ENCODE data around the gene IL10RB.
"Not testable (repeated sequence)": the region's sequence is repeated elsewhere in the genome, so short reads cannot be mapped to it uniquely, and the experiment has no call there.

The IL10RB gene

DNA sequence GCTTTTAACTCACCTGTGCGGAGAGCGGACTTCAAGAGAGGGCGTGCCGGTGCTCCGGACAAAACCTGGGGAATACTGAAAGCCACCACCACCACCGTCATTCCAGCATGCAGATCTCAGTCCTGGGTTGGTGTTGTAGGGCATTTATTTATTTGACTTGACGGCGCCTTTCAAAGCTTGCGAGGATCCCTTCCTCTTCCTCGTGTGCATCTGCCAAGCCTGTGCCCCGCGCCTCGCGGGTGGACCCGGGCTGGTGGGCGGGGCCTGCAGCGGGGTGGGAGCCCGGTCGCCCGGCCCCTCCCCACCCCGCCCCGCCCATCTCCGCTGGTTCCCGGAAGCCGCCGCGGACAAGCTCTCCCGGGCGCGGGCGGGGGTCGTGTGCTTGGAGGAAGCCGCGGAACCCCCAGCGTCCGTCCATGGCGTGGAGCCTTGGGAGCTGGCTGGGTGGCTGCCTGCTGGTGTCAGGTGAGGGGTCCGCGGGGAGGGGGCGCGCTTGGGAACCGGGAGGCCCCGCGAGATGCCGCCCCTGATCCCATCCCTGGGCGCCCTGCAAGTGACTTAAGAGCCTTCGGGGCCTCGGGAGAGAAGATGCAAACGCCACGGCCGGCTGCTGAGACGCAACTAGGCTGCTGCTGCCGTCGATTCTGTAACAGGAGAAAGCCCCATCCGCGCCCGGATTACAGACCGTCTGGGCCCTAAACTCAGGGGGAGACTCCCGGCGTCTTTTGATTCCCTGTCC lies at the start of gene IL10RB:
IL10RB (plus strand) TSS at position 318 of the 739 bp plus-strand sequence; CDS start at position 417, 99 bp downstream.
- peak; percentile 66 for DNase-seq (ENCODE audit: low spot score)

DNA sequence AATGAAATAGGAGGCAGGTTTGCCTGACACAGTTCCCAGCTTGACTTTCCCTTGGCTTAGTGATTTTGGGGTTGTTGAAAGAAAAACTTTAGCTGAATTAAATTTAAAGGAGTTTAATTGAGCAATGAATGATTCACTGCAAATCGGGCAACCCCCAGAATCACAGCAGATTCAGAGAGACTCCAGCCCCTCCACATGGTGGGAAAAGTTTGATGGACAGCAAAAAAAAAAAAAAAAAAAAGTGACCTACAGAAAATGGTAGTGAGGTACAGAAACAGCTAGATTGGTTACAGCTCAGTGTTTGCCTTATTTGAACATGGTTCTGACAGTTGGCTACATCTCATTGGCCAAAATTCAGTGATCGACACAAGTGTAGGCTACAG lies 49.0 kb upstream of the IL10RB start:
- no peak for DNase-seq (ENCODE audit: low spot score)

DNA sequence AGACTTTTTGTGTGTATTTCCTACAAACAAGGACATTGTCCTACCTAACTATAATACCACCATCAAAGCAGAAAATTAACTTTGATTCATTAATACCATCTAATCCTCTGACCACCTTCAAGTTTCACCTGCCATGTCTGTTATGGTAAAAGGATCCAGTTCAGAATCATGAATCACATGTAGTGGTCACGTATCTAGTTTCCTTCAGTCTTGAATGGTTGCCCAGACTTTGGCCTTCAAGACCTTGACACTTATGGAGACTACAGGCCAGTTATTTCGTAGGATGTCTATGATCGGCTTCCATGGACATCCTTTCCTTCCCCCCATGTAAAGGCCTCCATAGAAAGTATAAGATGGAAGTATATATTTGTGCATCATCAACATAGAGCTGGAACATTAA lies 46.9 kb upstream of the IL10RB start:
- no peak for DNase-seq (ENCODE audit: low spot score)

DNA sequence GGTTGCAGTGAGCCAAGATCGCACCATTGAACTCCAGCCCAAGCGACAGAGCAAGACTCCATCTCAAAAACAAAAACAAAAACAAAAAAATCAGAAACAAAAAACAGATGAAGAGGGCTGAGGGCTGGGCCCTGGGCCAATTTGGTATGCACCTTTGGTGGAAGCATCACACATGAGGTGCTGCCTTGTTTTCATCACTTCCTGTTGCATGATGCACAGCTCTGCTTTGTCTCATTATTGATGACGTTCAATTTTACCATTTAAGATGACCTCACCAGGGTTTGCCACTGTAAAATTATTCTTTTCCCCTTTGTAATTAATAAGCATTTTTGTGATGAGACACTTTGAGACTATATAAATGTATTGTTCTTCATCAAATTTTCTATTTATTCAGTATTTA lies 46.2 kb upstream of the IL10RB start:
- DNase-seq (ENCODE audit: low spot score): no peak

DNA sequence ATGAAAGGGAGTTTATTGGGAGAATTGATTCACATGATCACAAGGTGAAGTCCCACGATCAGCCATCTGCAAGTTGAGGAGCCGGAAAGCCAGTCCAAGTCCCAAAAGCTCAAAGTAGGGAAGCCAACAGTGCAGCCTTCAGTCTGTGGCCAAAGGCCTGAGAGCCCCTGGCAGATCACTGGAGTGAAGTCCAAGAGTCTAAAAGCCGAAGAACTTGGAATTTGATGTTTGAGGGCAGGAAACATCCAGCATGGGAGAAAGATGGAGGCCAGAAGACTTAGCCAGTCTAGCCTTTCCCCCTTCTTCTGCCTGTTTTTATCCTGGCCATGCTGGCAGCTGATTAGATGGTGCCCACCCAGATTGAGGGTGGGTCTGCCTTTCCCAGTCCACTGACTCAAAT lies 40.8 kb upstream of the IL10RB start:
- DNase-seq (ENCODE audit: low spot score): not testable (repeated sequence)

DNA sequence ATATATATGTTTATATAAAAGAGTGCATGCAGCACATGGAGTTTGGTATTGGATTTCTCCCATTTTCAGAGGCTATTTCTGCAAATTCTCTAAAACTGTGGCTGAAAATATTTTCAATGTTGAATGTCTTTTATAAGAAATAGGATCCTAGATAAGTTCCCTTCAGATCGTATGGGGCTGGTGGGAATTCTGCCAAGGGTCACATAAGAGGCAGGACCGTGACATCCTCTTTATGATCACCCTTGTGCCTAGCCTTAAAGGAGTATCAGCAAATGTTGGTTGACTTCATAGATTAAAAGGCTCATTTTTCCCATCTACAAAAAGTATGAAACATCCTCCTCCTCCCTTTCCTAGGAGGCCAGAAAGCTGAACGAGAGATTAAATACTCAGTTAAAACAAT lies 37.7 kb upstream of the IL10RB start:
- no peak for DNase-seq (ENCODE audit: low spot score)

DNA sequence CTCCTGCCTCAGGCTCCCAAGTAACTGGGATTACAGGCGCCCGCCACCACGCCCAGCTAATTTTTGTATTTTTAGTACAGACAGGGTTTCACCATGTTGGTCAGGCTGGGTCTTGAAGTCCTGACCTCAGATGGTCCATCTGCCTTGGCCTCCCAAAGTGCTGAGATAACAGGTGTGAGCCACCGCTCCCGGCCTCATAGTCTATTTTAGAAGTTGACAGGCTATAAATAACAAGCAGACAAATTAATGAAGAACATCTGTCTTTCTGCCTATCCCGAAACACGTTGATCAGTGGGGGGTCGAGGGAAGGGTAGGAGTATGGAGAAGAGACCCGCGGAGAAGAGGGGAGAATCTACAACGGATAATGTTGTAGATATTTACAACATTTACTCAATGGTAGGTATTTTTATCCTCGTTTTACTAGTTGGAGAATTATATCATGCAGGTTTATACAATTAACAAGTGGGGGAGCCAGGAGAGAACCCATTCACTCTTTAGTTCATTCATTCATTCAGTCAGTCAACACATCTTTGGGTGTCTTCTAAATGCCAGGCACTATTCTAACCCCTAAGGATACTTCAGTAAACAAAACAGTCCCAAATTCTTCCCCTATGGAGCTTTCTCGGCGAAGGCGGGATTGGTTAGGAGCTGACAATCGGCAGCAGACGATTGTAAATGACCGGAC lies 36.9 kb upstream of the IL10RB start:
- no peak for DNase-seq (ENCODE audit: low spot score)

DNA sequence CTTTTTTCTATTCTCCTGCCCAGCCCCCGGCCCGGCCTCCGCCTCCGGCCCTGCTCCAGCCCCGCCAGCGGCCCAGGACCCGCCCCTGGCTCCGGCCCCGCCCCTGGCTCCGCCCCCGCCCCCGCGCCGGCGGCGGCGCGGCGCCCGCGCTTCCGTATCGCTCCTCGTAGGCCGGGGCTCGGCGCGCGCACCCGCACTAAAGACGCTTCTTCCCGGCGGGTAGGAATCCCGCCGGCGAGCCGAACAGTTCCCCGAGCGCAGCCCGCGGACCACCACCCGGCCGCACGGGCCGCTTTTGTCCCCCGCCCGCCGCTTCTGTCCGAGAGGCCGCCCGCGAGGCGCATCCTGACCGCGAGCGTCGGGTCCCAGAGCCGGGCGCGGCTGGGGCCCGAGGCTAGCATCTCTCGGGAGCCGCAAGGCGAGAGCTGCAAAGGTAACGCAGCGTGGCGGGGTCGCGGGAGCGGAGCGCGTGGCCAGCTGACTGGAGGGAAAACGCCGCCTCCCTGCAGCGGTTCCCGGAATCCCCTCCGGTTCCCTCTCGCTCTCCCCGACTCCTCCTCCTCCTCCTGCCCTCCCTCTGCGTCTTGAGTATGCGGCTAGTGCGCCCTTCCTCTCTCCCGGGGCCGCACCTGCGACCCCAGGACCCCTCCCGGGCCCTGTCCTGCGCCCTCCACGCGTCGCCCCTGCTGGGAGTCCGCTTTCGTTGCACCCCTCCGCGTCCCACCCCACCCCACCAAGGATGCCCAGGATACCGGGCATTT lies 36.2 kb upstream of the IL10RB start, which contains the start of gene IFNAR2:
IFNAR2 (plus strand) TSS at position 155 of the 761 bp plus-strand sequence. CDS start 11,985 bp downstream, outside the sequence.
- DNase-seq (ENCODE audit: low spot score): peak; percentile 77

DNA sequence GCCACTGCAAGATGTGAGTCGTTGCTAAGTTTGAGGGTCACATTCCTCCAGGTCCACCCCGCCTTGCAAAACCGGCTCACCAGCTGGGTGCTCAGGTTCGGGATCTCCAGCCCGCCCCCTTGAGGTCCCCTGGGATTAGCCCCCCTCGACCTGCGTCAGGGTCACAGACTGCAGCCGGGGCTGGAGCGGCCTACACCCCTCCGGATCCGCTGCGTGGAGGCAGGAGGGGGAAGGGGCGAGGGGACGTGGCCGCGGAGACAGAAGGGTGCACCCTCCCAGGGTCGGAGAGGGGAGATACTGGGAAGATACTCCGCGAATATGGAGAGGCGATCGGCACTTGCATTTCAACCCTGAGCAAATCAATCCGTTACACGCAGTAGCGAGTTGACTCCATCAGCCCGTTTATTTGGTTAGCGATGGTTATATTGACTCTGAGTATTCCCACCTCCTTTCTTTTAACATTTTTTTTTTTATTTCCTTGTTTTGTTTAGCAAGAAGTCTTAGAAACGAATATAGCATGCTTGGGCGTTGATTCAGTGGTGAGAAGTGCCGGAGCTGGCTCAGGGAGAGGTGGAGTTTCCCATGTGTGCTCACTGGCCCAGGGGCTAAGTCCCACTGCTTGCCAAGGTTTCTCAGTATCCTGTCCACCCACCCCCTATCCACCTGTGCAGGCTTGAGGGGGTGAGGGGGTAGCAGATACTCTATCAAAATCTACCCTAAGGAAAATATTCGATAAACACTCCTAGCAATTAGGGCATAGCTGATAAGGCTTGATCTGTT lies 35.4 kb upstream of the IL10RB start:
- no peak for DNase-seq (ENCODE audit: low spot score)

DNA sequence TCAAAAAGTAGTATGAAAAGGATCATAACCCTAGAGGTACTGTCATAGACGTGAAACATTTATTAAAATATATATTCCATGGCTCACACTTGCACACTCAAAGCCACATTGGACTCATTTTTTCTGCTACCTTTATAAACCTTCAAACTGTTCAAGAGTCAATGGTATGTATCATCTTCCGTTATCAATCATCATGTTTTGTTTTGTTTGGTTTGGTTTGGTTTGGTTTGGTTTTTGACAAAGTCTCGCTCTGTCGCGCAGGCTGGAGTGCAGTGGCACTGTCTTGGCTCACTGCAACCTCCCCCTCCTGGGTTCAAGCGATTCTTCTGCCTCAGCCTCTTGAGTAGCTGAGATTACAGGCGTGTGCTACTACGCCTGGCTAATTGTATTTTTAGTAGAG lies 34.6 kb upstream of the IL10RB start:
- no peak for DNase-seq (ENCODE audit: low spot score)

DNA sequence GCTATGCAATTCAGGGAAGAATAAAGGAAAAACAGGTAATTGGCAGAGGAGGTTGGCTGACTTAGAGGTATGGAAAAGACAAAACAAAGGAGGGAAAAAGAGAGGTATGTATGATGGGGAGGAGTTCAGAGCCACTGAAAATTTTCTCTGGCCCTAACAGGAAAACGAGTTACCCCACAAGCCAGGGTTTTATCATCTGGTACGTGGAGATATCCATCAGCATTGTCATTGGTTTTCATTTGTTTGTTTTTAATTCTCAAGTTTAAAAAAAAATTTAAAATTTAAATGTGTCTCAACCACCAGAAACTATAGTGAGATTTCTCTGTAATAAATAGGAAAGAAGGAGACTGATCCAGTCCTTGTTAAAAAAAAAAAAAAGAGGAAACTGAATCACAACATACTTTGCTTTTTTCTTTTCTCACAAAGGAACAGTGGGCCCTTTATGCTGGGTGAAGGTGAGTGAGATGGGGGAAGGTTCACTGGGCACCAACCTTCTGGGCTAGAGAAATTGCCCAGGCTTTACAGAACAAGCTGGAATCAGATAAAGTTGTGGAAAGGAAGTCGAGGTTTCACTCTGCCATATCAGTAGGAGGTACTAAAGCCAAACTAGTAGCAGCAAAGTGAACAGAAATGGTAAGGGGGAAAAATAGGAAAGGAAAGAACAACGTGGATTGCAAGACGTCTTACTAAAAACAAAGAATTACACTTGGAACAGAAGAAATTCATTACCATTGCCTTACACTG lies 33.7 kb upstream of the IL10RB start:
- DNase-seq (ENCODE audit: low spot score): peak; percentile 45

DNA sequence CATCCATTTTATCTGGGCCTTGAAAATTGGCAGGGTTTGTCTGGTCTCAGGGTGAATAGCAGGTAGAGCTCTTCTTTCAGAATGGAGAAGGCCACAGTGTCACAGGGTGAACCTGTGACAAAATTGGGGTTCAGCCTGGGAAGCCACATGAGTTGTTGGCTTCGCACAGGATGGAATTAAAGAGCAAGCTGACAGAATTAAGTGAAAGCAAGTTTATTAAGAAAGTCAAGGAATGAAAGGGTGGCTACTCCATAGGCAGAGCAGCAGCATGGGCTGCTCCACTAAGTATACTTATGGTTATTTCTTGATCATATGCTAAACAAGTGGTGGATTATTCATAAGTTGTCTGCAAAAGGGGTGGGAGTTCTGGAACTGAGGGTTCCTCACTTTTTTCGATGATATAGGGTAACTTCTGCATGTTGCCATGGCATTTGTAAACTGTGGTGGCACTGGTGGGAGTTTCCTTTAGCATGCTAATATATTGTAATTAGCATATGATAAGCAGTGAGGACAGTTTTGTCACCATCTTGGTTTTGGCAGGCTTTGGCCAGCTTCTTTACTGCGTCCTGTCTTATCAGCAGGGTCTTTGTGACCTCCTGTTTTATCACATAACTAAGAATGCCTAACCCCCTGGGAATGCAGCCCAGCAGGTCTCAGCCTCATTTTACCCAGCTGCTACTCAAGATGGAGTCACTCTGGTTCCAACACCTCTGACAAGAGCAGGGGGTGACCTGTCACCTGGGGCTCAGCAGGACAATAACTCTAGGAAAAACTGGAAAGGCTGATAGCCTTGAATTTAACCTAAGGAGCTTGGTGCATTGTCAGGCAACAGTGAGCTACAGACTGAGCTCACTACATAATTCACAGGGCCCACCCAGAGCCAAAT lies 31.3 kb upstream of the IL10RB start:
- no peak for DNase-seq (ENCODE audit: low spot score)

DNA sequence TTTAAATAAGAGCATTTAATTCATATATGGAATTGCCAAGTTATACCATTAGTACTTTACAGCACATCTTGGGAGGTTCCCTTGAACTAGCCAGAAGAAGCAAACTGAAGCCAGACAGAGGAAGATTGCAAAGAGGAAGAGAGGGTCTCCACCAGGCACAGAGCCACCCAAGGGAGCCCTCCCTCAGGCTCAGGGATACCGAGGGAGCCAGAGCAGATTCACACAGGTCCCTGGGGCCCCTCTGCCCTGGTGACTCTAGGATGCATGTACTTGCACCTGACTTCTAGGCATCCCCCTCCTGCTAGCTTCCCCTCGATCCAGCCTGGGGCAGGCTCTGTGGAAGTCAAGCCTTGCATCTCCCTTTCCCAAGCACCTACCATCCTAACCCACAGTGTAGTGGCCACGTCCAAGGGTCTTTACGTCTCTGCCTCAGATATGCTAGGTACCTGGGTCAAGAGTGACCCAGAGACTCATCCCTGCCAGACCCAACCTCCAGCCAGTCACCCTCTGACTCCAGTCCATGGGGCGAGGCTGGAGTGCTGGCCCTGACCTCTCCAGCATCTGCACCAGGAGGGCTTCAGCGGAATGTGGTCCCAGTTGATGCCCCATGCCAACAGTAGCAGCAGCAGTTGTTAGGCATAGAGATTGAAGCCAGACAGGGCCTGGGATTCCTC lies 30.0 kb upstream of the IL10RB start:
- no peak for DNase-seq (ENCODE audit: low spot score)

DNA sequence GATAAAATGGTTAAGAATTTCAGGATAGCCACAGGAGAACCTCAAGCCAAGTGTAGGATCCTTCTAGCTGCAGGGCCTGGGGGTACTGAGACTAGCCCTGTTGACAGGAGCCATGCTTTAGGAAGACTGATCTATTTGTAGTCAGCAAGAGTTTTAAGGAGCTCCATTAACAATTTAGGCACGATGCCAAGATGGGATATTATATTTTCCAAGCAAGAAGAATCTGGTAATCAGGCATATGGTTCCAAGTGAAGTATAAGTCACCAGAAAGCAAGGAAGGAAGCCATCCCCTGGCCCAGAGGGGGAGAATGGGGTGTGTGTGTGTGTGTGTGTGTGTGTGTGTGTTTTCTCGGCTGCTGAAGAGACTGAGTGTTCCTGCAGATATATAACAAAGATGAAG lies 29.4 kb upstream of the IL10RB start:
- no peak for DNase-seq (ENCODE audit: low spot score)

DNA sequence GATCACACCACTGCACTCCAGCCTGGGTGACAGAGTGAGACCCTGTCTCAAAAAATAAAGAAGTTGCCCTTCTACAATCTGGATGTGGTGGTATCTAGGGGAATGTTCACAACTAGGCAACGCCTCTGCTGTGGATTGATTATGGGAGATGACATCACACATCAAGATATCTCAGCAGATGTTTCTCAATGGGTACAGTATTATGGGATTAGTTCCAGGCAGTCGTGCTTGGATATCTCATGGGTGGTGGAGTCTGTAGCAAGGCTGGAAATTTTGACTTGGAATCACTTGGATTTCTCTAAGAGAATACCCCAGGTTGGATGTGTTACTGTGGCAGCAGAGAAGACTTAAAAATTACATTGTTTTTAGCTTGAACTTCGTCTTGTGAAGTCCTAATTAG lies 28.7 kb upstream of the IL10RB start:
- DNase-seq (ENCODE audit: low spot score): no peak

DNA sequence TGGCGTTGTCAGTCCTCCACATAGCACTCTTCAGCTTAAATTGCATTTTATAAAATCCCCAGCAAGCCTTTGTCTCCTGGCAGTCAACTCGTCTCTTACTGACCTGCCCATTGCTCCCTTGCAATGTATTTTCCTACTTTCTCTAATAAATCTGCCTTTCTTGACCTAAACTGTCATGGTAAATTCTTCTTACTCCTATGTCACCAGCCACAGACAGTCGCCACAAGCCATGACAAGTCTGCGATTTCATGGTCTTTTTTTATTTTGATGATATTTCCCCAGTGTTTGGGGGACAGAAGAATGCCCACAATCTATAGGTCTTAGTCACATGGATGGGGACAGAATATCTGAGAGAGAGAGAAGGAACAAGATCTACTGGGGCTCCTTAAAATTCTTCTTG lies 28.0 kb upstream of the IL10RB start:
- DNase-seq (ENCODE audit: low spot score): no peak

DNA sequence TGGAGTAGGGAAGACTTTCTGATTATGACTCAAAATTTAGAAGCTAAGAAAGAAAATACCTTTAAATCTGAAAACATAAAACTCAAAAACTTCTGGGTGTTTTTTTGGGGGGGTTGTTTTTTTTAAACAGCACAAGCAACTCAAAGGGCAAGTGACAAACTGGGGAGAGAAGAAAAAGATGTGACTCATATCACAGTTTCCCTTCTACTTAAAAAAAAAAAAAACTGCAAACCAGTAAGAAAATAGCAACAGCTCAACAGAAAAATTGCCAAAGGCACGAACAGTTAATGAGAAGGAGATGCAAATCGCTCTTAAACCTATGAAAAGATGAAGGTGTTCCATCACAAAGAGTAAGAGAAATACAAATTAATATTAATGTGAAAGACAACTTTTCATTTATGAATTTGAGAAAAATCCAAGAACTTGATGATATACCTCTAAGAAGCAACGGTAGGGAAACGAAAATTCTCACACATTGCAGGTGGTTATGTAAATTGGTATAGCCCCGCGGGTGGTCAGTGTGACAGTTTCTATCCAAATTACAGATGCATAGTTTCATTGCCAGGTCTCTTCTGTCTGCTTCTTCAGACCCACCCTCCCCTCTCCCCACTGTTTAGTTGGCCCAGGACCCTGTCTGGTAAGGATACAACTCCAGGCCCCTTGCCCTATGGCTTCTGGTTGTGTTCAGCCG lies 27.5 kb upstream of the IL10RB start:
- no peak for DNase-seq (ENCODE audit: low spot score)

DNA sequence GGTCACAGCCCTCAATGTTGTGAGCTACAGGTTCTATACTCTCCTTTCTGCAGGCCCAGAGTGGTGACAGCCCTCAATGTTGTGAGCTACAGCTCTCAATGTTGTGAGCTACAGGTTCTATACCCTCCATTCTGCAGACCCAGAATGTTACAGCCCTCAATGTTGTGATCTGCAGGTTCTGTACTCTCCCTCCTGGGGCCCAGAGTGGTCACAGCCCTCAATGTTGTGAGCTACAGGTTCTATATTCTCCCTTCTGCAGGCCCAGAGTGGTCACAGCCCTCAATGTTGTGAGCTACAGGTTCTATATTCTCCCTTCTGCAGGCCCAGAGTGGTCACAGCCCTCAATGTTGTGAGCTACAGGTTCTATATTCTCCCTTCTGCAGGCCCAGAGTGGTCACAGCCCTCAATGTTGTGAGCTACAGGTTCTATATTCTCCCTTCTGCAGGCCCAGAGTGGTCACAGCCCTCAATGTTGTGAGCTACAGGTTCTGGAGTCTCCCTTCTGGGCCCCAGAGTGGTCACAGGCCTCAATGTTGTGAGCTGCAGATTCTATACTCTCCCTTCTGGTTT lies 26.5 kb upstream of the IL10RB start:
- DNase-seq (ENCODE audit: low spot score): not testable (repeated sequence)

DNA sequence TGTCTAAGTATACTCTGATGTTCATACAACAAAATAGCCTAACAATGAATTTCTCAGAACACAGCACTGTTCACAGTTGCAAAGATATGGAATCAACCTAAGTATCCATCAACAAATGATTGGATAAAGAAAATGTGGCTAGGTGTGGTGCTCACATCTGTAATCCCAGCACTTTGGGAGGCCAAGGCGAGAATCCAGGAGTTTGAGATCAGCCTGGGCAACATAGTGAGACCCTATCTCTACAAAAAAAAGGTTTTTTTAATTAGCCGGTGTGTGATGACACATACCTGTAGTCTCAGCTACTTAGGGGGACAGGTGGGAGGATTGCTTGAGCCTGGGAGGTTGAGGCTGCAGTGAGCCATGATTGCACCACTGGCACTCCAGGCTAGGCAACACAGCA lies 25.8 kb upstream of the IL10RB start:
- no peak for DNase-seq (ENCODE audit: low spot score)

Measured in COLO829 (cell line).